GM21786 (cell line): ENCODE results near the gene EVA1C.
"Not testable (repeated sequence)": the region's sequence is repeated elsewhere in the genome, so short reads cannot be mapped to it uniquely, and the experiment has no call there.

Experiments
- ATAC-seq: cut with Tn5 transposase; IDR thresholded peaks from one replicate; pipeline ENCODE4 v1.9.1; 2021; ENCODE audit not compliant: unreplicated experiment

Gene EVA1C

GRCh38 chr21:32554832-32555638, 142.5 kb downstream of the EVA1C start:
- no peak for ATAC-seq

GRCh38 chr21:32558106-32558505, 145.6 kb downstream of the EVA1C start:
- no peak for ATAC-seq

GRCh38 chr21:32559006-32559610, 146.6 kb downstream of the EVA1C start:
- ATAC-seq = no peak

- no peak for ATAC-seq
Observed at GRCh38 chr21:32560896-32561295, 148.4 kb downstream of the EVA1C start.

GRCh38 chr21:32561476-32561875, 149.0 kb downstream of the EVA1C start:
- ATAC-seq = not testable (repeated sequence)

GRCh38 chr21:32562426-32562825, 149.9 kb downstream of the EVA1C start:
- ATAC-seq = no peak

GRCh38 chr21:32562915-32563314, 150.4 kb downstream of the EVA1C start:
- no peak for ATAC-seq
